ENCODE results near the gene LRRC18.

LRRC18 gene

GRCh38 chr10:48939790-48940325 lies at the start of gene LRRC18:
LRRC18 (minus strand) TSS chr10:48939840; CDS start chr10:48914155, 25,685 bp downstream.
- no peak for DNase-seq

GRCh38 chr10:48985621-48986158 lies 46.0 kb upstream of the LRRC18 start:
- DNase-seq, result no peak

DNA sequence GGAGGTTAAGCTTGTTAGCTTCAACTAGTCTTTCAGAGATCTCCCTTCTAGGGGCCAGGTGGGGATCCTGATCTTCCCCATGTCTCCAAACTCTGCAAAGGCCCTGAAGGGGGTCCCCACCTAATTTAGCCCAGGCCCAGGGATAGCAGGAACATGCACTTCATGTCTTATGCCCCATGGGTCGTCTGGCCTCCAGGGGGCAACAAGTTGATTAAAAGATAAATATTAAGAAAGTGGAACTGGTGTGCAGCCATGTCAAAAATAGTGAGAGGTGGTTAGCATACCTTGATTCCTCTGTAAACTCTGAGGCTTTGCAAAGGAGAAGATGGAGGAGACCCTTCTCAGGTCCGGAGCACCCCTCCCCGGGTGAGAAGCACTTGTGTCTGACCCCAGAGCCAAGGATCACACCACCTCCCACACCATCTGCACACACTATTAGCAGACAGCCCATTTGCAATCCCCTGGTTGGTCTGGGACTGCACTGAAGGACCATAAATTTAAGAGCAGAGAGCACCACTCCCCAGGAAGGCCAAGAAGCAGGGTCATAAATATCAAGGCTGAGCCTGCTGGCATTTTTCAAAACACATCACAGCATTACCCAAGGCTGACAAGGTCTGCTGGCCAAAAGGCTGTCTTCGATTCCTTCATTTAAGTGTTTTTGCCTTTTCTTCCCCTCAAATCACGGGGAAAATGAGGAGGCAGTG lies 44.2 kb upstream of the LRRC18 start:
- no peak for DNase-seq

- no peak for DNase-seq
Measured at GRCh38 chr10:48982584-48982983, 42.9 kb upstream of the LRRC18 start.

DNA sequence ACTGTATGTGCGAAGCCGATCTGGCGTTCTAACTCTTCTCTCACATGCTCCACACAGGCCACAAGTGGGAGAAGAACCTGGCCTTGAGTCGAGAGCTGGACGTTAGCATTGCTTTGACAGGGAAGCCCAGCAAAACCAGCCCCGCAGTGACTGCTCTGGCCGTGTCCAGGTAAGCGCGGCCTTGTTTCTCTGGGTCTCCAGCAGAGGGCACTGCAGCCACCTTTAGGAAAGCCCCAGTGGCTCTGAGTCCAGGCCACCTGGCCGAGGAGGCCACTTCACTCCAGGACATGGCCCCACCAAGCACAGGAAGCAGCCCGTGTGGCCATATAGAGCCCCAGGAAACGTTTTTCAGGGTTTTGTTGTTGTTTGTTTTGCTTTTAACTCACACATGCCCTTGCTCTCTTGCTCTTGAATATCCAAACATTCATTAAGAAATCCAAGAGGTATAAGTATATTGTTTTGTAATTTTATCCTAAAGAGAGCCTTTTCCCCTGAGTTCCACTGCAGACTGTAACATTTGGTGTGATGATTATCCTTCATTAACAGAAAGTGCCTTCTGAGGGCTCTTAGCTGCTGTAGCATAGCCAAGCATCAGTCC lies 41.8 kb upstream of the LRRC18 start:
- DNase-seq, result peak; percentile 23

- DNase-seq, result no peak
Measured at GRCh38 chr10:48978318-48978717, 38.7 kb upstream of the LRRC18 start.

DNA sequence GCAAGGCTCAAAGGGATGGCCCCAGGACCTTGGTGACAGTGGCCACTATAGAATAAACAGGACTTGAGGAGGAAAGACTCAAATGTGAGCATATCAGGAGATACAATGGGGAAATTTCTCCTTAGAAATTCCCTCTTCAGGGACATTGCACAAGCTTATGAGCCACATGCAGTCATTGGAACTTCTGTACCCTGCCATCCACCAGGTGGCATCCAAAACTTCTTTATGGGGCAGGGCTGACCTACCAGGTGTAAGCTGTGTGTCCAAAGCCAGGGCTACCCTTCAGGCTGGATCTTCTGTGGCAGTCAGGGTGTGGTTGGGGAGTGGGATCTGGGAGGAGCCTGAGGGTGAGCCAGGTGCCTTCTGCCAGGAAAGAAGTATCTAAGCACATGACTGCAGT lies 36.6 kb upstream of the LRRC18 start:
- DNase-seq, result no peak

DNA sequence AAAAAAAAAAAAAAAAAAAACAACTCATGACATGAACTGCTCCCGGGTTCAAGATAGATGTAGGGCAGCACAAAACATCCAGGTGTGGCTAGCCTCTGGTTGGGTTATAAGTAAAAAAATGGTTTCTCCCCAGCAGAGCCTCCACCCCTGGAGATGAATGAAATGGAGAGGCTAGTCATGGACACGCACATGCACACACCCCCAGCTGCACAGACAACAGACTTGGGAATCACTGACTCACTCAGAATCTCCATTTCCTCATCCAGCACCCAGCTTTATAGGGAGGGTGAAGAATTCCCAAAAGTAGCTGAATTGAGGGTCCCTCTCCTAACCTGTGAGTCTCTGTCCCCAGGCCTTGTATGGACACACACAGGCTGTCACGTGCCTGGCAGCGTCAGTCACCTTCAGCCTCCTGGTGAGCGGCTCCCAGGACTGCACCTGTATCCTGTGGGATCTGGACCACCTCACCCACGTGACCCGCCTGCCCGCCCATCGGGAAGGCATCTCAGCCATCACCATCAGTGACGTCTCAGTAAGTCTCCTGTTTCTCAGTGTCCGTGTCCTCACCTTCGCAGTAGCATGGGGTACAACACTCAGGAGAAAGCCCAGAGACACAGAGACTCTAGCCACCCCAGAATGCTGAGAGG lies 35.0 kb upstream of the LRRC18 start:
- DNase-seq, result no peak

- DNase-seq, result no peak
Measured at GRCh38 chr10:48973065-48973464, 33.4 kb upstream of the LRRC18 start.

- DNase-seq, result no peak
Measured at GRCh38 chr10:48970654-48971053, 31.0 kb upstream of the LRRC18 start.

DNA sequence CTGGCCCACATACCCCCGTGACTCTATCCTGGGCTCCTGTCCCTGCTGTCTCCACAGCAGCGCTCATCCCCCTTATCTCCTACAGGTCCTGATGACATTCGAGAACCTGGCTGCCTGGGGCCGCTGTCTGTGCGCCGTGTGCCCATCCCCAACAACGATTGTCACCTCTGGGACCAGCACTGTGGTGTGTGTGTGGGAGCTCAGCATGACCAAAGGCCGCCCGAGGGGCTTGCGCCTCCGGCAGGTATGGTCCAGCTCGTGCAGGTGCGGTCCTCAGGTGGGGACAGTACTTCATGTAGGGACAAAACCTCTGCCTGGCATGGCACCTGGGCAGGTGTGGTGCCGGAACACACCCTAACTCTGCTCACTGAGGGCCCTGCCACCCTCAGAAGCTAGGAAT lies 30.4 kb upstream of the LRRC18 start:
- DNase-seq, result no peak

DNA sequence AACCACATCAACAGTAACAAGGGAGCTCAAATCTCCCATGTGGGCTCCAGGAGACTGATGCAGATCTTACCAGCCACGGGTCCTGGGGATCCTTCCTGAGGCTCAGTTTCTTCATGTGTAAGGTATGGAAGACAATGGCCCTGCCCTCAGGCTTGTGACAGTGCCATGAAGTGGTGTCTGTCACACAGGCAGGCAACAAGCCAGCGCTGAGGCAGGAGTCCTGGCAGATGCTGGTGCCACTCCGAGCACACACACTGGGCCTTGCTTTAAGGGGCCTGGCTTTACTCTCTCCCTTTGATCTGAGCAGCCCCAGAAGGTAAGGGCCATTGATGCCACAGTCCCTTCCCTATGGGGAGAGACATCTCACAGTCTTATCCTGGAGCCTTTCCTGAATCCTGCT lies 28.4 kb upstream of the LRRC18 start:
- DNase-seq, result no peak

- DNase-seq, result no peak
Measured at GRCh38 chr10:48965460-48965859, 25.8 kb upstream of the LRRC18 start.

DNA sequence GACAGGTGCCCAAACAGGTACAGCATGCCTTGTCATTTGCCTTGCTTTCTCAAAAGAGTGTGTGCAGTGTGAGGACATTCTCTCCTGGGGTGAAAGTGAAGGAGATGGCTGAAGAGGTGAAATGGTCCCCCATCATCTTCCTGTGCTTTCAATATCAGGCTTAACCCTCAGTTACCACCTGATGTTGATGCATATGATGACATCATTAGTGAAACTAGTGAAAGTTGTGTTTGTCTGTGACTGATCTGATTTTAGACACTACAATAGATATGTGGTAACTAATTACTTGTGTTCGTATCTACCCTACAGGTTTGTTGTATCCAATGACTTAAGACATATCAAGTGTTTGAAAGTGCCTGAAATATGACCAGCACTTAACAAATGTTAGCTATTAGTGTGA lies 24.4 kb upstream of the LRRC18 start:
- no peak for DNase-seq

DNA sequence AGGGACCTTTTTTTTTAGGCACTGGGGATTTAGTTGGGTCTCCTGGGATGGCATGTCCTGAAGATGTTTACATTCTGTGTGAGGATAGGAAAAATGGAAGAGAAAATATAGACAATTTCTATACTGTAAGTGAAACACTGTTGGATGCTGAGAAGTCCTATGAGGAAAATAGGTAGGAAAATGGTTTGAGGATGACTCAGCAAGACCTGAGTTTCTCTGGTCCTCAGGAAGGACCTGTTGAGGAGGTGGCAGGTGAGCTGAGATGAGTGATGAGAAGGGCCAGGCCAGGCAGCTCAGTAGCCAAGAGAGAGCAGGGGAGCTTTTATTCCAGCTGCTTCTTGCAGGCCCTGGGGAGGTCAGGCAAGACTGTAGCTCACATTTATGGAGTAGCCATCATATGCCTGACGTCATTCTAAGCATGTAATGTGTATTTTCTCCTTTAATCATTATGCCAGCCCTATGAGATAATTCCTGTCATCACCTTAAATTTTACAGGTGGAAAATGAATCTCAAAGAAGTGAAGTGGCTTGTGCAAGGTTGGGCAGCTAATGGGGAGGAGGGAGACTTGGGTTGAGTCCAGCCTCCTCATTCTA lies 19.1 kb upstream of the LRRC18 start:
- DNase-seq, result no peak

DNA sequence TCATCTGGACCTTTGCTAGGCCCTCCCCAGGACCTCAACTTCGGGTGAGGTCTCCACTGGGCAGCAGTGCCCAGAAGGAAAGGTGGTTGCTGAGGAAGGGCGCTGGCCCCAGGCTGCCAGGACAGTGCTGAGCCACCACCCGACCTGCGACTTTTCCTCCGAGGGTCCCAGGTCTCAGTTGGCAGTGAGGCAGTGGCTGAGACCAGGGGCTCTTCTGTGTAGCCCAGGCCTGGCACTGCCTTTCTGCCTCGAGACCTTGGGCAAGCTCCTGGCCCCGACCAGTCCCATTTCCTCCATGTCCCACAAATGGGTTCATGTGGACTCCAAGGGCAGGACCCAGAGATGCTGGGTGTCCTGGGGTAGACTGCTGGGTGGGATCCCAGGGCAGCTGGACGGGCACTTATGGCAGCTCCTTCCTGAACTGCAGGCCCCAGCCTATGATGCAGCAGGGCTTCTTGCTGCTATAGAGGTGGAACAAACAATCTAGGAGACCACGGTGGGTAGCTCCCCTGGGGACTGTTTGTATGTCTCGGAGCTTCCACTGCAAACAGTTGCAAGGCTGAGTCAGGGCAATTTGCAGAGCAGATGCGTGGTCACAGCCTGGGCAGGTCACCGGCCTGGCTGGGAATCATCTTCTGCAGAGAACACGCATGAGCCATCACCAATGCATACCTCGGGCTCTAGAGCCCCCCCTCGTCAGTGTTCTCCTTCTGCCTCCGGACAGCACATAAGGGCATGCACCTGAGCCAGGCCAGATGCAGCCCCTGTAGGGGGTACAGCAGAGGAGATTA lies 17.9 kb upstream of the LRRC18 start:
- no peak for DNase-seq

- DNase-seq, result no peak
Measured at GRCh38 chr10:48951707-48952106, 12.1 kb upstream of the LRRC18 start.

DNA sequence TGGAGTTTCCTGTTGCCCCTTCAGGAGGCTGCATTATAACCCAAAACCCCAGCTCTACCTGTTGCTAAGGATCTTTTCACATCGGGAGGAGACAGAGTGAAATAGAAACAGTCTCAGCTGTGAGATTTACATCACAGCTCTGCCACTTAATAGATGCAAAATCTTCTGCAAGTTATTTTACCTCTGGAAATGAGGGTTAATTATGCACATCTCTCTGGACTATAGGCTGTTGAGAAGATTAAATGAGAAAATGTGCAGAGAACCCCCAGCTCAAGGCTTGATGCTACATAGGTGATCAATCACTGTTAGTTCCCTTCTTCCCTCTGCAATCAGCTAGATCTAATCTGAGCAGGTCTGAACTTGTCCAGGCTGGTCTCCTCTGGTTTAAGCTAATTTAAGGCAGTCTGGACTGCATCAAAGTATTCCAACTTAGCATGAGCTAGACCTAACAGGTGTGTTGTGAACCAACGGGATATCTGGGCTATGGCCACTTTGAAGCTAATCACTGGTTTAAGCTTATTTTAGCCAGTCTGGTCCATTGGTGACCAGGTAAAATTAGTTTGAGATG lies 8.9 kb upstream of the LRRC18 start:
- no peak for DNase-seq

GRCh38 chr10:48947690-48948469 lies 8.2 kb upstream of the LRRC18 start:
- DNase-seq, result no peak

GRCh38 chr10:48946891-48947500 lies 7.4 kb upstream of the LRRC18 start:
- no peak for DNase-seq

DNA sequence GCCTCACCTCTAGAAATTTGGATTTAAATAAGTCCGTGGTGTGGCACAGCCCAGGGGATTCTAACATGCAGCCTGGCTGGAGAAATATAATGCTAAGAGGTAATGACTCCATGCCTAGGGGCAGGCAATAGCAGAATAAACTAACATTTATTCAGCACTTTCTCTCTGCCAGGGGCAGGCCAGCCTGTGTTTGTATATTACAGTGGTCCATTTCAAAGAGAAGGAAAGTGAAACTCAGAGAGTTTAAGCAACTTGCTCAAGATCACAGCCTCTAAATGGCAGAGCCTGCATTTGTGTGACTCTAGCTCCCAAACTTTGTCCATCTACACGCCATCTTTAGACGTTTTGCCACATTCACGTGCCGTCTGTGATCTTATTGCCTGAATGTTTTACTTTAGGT lies 6.7 kb upstream of the LRRC18 start:
- DNase-seq, result no peak

Data from stimulated activated CD4-positive, alpha-beta T cell treated with anti-CD3 and anti-CD28 coated beads, Interleukin-1b, Interleukin-23, amount 100 ng/mL, for 48 hours (primary cell).